RWPE2 (cell line): Measurements from ENCODE around the gene TMEM107.

Experiments used
- ATAC-seq: fragments of 200-7000 bp; cut with Tn5 transposase; 3 replicates; pipeline ENCODE4 v1.9.1; 2021; ENCODE audit warnings: low read depth
- DNase-seq: peaks from one replicate; pipeline ENCODE4 v3.0.0-alpha.2; 2020; ENCODE audit warnings: low spot score
- H3K27ac ChIP-seq: fragments of 450-650 bp; 2 replicates; pipeline ENCODE4 v1.5.1; 2017; ENCODE audit warnings: mild to moderate bottlenecking; ENCODE audit not compliant: poor library complexity, severe bottlenecking
- H3K27me3 ChIP-seq: fragments of 250-450 bp; sonication (Bioruptor Pico); 2 replicates; pipeline ENCODE4 v1.5.1; 2021; ENCODE audit warnings: mild to moderate bottlenecking, moderate library complexity; ENCODE audit not compliant: insufficient read depth, poor library complexity, severe bottlenecking
- H3K36me3 ChIP-seq: fragments of 250-450 bp; sonication (Bioruptor Pico); 2 replicates; pipeline ENCODE4 v1.5.1; 2020; ENCODE audit warnings: low read depth, mild to moderate bottlenecking, moderate library complexity
- H3K4me1 ChIP-seq: fragments of 250-450 bp; sonication (Bioruptor Pico); 2 replicates; pipeline ENCODE4 v1.5.1; 2021; ENCODE audit warnings: mild to moderate bottlenecking, moderate library complexity; ENCODE audit not compliant: insufficient read depth, poor library complexity, severe bottlenecking
- H3K4me3 ChIP-seq: fragments of 250-450 bp; sonication (Bioruptor Pico); 2 replicates; pipeline ENCODE4 v1.5.1; 2021; ENCODE audit warnings: mild to moderate bottlenecking, moderate library complexity; ENCODE audit not compliant: severe bottlenecking
- H3K9me3 ChIP-seq: fragments of 250-450 bp; sonication (Bioruptor Pico); 2 replicates; pipeline ENCODE4 v1.5.1; 2021; ENCODE audit warnings: mild to moderate bottlenecking, moderate library complexity; ENCODE audit not compliant: severe bottlenecking
- TF ChIP-seq, protein P1 (sequence below): fragments of 450-650 bp; IDR thresholded peaks from one replicate; pipeline ENCODE4 v1.5.1; 2017; ENCODE audit warnings: mild to moderate bottlenecking, moderate library complexity; ENCODE audit not compliant: poor library complexity, severe bottlenecking

Gene TMEM107

DNA sequence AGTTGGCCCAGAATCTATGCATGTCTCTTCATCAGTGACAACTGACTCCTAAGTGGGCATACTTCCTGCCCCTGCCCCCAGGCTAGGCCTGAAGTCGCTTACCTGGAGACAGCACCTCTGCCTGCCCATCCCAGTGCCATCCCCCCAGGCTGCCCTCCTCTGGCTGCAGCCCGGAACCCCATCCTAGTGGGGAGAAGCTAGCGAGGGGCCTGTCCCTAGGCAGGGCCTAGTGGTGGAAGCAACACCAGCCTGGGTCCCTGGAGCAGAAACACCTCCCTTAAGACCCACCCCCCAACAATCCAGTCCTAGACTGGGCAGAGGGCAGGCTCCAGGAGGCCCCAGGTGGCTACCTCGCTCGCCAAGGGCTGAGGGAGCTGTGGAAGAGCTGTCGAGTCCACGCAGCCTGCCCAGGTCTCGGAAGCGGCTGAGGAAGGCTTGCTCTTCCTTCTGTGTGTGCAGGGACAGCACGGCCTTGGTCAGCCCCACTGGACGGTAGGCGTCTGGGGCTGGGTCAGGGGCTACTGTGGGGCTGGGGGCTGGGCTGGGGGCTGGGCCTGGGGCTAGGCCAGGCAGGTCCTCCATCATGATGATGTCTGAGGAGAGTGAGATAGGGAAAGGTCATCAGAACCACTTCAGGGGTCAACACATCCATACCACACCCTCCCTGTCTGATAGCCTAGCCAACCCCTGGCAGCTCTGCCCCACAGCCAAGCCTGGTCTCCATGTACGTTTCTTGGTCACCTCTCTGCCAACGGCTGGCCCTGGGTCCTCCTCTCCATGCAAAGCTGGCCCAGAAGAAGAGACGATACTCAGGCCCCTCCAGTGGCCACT, 31.6 kb downstream of the TMEM107 start:
- TF ChIP-seq, protein P1, sequence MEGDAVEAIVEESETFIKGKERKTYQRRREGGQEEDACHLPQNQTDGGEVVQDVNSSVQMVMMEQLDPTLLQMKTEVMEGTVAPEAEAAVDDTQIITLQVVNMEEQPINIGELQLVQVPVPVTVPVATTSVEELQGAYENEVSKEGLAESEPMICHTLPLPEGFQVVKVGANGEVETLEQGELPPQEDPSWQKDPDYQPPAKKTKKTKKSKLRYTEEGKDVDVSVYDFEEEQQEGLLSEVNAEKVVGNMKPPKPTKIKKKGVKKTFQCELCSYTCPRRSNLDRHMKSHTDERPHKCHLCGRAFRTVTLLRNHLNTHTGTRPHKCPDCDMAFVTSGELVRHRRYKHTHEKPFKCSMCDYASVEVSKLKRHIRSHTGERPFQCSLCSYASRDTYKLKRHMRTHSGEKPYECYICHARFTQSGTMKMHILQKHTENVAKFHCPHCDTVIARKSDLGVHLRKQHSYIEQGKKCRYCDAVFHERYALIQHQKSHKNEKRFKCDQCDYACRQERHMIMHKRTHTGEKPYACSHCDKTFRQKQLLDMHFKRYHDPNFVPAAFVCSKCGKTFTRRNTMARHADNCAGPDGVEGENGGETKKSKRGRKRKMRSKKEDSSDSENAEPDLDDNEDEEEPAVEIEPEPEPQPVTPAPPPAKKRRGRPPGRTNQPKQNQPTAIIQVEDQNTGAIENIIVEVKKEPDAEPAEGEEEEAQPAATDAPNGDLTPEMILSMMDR: no peak
- Histone ChIP-seq H3K27ac (no peak overlapping the region), H3K4me3 (no peak overlapping the region), H3K27me3 (no peaks in the 10 kb centered on the region), H3K9me3 (no peaks in the 10 kb centered on the region), H3K36me3 (peaks cover 98% of the 10 kb centered on the region), H3K4me1 (no peaks in the 10 kb centered on the region)
- ATAC-seq: no peak
- no peak for DNase-seq

DNA sequence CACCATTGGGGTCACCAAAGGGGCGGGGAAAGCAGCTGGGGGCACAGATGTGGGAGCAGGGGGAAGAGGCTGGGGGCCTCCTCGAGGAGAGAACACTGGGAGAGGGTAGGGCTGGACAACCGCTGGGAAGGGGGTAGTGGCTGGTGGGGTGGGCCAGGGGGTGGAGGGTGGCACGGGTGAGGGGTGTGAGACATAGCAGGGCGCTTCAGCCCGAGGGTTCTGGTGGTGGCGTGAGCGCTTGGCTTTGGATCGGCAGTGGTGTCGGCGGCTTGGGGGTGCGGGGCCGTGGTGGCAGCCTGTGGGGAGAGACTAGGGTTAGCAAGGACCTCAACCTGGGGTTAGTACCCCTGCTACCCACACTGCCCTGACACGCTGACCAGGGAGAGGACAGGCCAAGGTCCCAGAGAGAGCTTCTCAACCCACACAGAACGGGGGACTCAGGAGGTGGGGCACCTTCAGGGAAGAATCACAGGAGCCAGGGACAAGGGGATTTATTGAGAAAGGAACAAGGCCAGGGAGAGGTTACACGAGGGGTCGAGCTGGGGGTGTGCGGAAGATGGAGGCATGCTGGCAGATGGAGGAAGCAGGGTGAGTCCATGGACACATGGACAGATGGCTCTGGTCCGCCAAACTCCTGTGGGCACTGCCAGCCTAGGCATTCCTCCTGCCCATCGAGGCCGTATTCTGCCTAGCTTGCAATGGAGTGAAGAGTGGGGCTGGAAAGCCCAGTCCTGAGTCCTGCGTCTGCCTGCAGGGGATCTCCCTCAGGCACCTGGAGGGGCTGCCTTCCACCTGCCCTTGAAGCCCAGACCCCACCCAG, 32.4 kb downstream of the TMEM107 start:
- Histone ChIP-seq H3K27me3 (no peaks in the 10 kb centered on the region), H3K27ac (no peak overlapping the region), H3K9me3 (no peaks in the 10 kb centered on the region), H3K36me3 (peaks cover 92% of the 10 kb centered on the region), H3K4me3 (no peak overlapping the region), H3K4me1 (no peaks in the 10 kb centered on the region)
- TF ChIP-seq, protein P1: no peak
- DNase-seq: no peak
- ATAC-seq: no peak

DNA sequence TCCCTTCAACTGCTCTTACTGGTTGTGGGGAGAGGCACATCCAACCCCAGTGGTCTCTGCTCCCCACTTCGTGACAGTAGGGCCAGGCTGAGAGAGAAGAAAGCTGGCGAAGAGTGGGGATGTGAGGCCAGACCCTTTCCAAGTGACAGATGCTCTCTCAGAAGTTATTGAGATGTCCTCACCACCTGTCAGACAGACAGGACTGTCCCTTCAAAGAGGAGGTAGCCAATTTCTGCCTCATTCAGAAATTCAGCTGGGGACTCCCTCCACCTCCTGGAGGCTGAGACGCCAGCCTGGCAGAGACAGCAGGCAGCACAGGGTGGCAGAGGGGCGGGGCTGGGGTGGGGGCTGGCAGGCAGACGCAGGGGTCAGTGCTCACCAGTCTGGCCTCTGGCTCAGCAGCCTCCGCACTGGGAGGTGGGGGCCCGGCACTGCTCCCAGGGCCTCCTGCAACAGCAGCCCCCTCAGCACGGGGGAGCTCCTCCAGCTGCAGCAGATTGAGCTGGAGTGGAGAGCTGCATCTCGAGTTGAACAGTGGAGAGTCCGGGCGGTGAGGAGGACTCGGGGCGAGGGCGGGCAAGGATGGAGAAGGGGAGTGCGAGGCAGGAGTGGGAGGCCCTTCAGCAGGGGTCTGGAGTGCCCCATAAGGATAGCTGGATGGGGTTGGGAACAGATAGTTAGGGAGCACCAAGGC, 33.1 kb downstream of the TMEM107 start:
- TF ChIP-seq, protein P1: no peak
- H3K36me3 ChIP-seq: peaks cover 84% of the 10 kb centered on the region
- DNase-seq (no peak), ATAC-seq (no peak)
- H3K9me3 ChIP-seq: no peaks in the 10 kb centered on the region
- no peak overlapping the region for H3K4me3 ChIP-seq
- peaks cover 2% of the 10 kb centered on the region for H3K4me1 ChIP-seq
- no peaks in the 10 kb centered on the region for H3K27me3 ChIP-seq
- no peak overlapping the region for H3K27ac ChIP-seq

DNA sequence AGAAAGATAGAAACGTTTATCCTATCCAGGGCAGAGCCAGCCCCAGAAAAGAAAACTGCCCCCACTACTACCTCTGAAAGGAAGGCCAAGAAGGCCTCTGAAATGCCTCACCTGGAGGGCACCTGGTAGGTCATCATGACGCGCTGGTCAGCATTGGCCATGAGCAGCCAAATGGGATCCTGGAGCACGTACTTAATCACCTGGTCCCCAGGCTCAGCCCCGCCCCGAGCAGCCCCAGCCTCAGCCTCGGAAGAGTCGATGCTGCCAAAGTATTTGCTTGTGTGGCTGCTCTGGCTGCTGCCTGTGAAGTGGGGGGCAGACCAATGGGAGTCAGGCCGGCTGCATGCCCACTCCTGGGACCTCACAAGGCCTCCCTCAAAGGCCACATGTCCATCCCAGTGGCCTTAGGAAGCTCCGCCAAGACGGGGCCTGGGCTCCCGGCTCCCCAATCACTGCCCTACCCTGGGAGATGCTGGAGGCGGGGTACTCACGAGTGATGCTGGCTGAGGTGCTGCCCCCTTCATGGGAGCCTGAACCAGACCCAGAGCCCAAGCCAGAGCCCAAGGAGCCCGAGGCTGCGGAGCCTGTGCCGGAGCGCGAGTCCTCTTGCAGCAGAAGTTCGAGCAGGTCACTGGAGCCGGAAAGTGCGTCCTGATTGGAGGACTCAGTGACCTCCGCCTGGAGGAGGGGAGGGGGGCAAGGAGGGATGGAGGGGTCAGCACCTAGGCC, 33.9 kb downstream of the TMEM107 start:
- H3K27me3 ChIP-seq: no peaks in the 10 kb centered on the region
- DNase-seq (no peak), ATAC-seq (no peak)
- H3K36me3 ChIP-seq: peaks cover 77% of the 10 kb centered on the region
- TF ChIP-seq, protein P1: no peak
- H3K4me3 ChIP-seq: no peak overlapping the region
- H3K27ac ChIP-seq: no peak overlapping the region
- no peaks in the 10 kb centered on the region for H3K9me3 ChIP-seq
- H3K4me1 ChIP-seq: peaks cover 2% of the 10 kb centered on the region
